ENCODE data around the gene GPR61. TPM values are rescaled to one million over a fixed set of nuclear protein-coding genes. Genes with fewer than 3 reads are reported as not detected.

The GPR61 gene
- total RNA-seq, 1 donor from 2014 or later: not detected

- Mint-ChIP-seq H3K9me3 (no peaks in the 10 kb centered on the region), H3K4me1 (peaks cover 16% of the 10 kb centered on the region), H3K4me3 (no peak overlapping the region), H3K27me3 (ENCODE audit: low read depth) (peaks cover 1% of the 10 kb centered on the region), H3K27ac (ENCODE audit: unreplicated experiment) (no peak overlapping the region), H3K36me3 (ENCODE audit: low read depth) (no peaks in the 10 kb centered on the region)
- no peak for TF ChIP-seq CTCF (conservative IDR thresholded peaks at IDR 0.05)
- DNase-seq (ENCODE audit: low read depth, low spot score): no peak
These were observed 35.7 kb upstream of the GPR61 start for GRCh38 chr1:109503935-109504334.

DNA sequence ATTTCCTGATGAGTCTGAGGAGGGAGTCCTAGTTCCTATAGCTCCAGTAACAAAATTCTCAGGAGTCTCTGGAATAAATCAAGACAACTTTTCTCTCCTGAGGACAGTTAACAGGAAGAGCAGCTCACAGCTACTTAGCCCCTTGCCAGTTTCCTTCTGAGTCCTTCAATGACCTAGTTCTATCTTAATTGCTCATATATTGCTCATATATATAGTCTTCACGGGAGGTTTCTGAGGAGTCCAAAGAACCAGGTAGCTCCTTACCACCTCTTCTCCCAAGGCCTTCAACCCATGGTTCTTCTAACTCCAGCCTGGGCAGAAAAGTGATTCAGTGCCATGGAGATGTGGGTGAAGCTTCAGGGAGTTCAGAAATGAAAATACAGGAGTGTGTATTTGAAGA lies 34.7 kb upstream of the GPR61 start:
- H3K36me3 Mint-ChIP-seq (ENCODE audit: low read depth): no peaks in the 10 kb centered on the region
- no peaks in the 10 kb centered on the region for H3K9me3 Mint-ChIP-seq
- H3K27me3 Mint-ChIP-seq (ENCODE audit: low read depth): peaks cover 5% of the 10 kb centered on the region
- peaks cover 22% of the 10 kb centered on the region for H3K4me1 Mint-ChIP-seq
- no peak for TF ChIP-seq CTCF (conservative IDR thresholded peaks at IDR 0.05)
- DNase-seq (ENCODE audit: low read depth, low spot score): no peak
- no peak overlapping the region for H3K4me3 Mint-ChIP-seq
- H3K27ac Mint-ChIP-seq (ENCODE audit: unreplicated experiment): no peak overlapping the region

DNA sequence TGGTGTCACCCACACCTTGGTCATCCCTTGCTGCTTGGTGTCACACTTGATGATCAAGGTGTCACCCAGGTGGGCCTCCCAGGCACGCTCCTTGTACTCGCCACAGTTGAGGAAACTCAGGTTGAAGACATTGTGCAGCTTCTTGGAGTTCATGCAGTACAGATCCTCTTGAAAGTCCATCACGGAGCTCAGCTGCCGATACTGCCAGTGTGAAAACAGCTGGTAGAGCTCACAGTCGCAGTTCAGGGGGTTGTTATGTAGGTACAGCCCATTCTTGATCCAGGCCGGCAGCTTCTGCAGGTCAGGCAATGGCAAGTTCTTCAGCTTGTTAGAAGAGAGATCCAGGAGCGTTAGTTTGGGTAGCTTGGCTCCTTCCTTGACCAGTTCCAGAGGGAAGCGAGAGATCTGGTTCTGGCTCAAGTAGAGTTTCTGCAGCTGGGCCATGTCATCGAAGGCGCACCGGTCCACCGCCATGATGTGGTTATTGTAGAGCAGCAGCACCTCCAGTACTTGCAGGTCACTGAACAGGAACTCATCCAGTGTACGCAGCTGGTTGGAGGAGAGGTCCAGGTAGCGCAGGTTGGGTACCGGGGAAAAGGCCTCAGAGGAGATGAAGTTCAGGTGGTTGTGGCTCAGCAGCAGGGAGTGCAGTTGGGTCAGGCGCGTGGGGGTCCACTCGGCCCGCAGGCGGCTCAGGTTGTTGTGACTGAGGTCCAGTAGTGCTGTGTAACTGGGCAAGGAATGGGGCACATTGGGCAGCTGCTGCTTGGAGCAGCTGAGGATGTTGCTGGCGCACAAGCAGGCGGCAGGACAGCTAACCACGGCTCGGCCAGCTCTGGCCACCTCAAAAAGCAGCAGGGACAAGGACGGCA lies 31.4 kb upstream of the GPR61 start:
- no peaks in the 10 kb centered on the region for H3K9me3 Mint-ChIP-seq
- DNase-seq (ENCODE audit: low read depth, low spot score): no peak
- H3K27me3 Mint-ChIP-seq (ENCODE audit: low read depth): peaks cover 27% of the 10 kb centered on the region
- H3K36me3 Mint-ChIP-seq (ENCODE audit: low read depth): no peaks in the 10 kb centered on the region
- no peak for TF ChIP-seq CTCF (conservative IDR thresholded peaks at IDR 0.05)
- H3K27ac Mint-ChIP-seq (ENCODE audit: unreplicated experiment): no peak overlapping the region
- peak overlapping the region; percentile 88 for H3K4me3 Mint-ChIP-seq
- H3K4me1 Mint-ChIP-seq: peaks cover 20% of the 10 kb centered on the region

- Mint-ChIP-seq H3K4me3 (peak overlapping the region; percentile 88), H3K27ac (ENCODE audit: unreplicated experiment) (no peak overlapping the region), H3K27me3 (ENCODE audit: low read depth) (peaks cover 30% of the 10 kb centered on the region), H3K36me3 (ENCODE audit: low read depth) (no peaks in the 10 kb centered on the region), H3K4me1 (peaks cover 20% of the 10 kb centered on the region), H3K9me3 (no peaks in the 10 kb centered on the region)
- no peak for DNase-seq (ENCODE audit: low read depth, low spot score)
- TF ChIP-seq CTCF (conservative IDR thresholded peaks at IDR 0.05): no peak
These were observed 30.8 kb upstream of the GPR61 start for GRCh38 chr1:109508873-109509175.

GRCh38 chr1:109509176-109510134 lies 30.2 kb upstream of the GPR61 start, which contains the start of gene AMIGO1:
AMIGO1 (minus strand) TSS chr1:109509727; CDS start chr1:109508912, 815 bp downstream.
- Mint-ChIP-seq H3K27ac (ENCODE audit: unreplicated experiment) (peak within 1 kb of the TSS; percentile 87), H3K9me3 (no peaks in the 10 kb centered on the region), H3K4me3 (peak within 1 kb of the TSS; percentile 88), H3K4me1 (peaks cover 20% of the 10 kb centered on the region), H3K27me3 (ENCODE audit: low read depth) (peaks cover 30% of the 10 kb centered on the region), H3K36me3 (ENCODE audit: low read depth) (no peaks in the 10 kb centered on the region)
- TF ChIP-seq CTCF (conservative IDR thresholded peaks at IDR 0.05): no peak
- DNase-seq (ENCODE audit: low read depth, low spot score): peak; percentile 62
